Fibroblast of lung (primary cell): ENCODE data around the gene CACNA1F. TPM values are rescaled to one million over a fixed set of nuclear protein-coding genes. Genes with fewer than 3 reads are reported as not detected.

Source experiments
- DNase-seq, 2 donors: peaks; one replicate each; pipeline versions ENCODE4 v3.0.0 to v3.0.0-alpha.2; 2010; ENCODE audit warnings: low read depth in 2 of 2
- H2AFZ ChIP-seq: 2 replicates; pipeline ENCODE4 v1.5.1; 2012; ENCODE audit warnings: low read length, control low read depth, inconsistent platforms
- H3K27ac ChIP-seq: 2 replicates; pipeline ENCODE4 v1.5.1; 2011; ENCODE audit warnings: low read length, control low read depth; ENCODE audit not compliant: insufficient read depth
- H3K27me3 ChIP-seq: 2 replicates; pipeline ENCODE4 v1.5.1; 2011; ENCODE audit warnings: mild to moderate bottlenecking, low read length; ENCODE audit not compliant: control insufficient read depth, insufficient read depth
- H3K36me3 ChIP-seq: 2 replicates; pipeline ENCODE4 v1.5.1; 2011; ENCODE audit warnings: low read length; ENCODE audit not compliant: control insufficient read depth, insufficient read depth
- H3K4me1 ChIP-seq: 2 replicates; pipeline ENCODE4 v1.5.1; 2011; ENCODE audit warnings: low read length; ENCODE audit not compliant: control insufficient read depth, insufficient read depth; ENCODE audit errors: extremely low read depth
- H3K4me2 ChIP-seq: 2 replicates; pipeline ENCODE4 v1.5.1; 2011; ENCODE audit warnings: low read length, control low read depth; ENCODE audit not compliant: insufficient read depth; ENCODE audit errors: extremely low read depth
- H3K4me3 ChIP-seq, 4 experiments: fragments of 200-600 bp in 1 of 4; sonication (generic) in 1 of 4; replicated peaks in 1 of 4; 2 replicates each; pipeline ENCODE4 v1.5.1; 2011 to 2016; ENCODE audit warnings: low read length in 4 of 4, low read depth in 3 of 4, mild to moderate bottlenecking in 3 of 4, control low read depth in 2 of 4, inconsistent platforms in 1 of 4, mixed read lengths in 1 of 4; ENCODE audit not compliant: insufficient read depth in 1 of 4; ENCODE audit errors: control extremely low read depth in 1 of 4
- H3K79me2 ChIP-seq: 2 replicates; pipeline ENCODE4 v1.5.1; 2012; ENCODE audit warnings: mild to moderate bottlenecking, low read length, inconsistent platforms; ENCODE audit not compliant: control insufficient read depth, insufficient read depth
- H3K9ac ChIP-seq: 2 replicates; pipeline ENCODE4 v1.5.1; 2011; ENCODE audit warnings: mild to moderate bottlenecking, low read length, control low read depth; ENCODE audit not compliant: insufficient read depth
- H3K9me3 ChIP-seq: 2 replicates; pipeline ENCODE4 v1.5.1; 2012; ENCODE audit warnings: low read depth, low read length; ENCODE audit not compliant: control insufficient read depth, insufficient read depth
- H4K20me1 ChIP-seq: 2 replicates; pipeline ENCODE4 v1.5.1; 2011; ENCODE audit warnings: low read length; ENCODE audit not compliant: control insufficient read depth, insufficient read depth; ENCODE audit errors: extremely low read depth
- EZH2 ChIP-seq: IDR thresholded peaks from 2 replicates; pipeline ENCODE4 v1.5.1; 2012; ENCODE audit warnings: low read length, control low read depth, mild to moderate bottlenecking; ENCODE audit errors: missing control alignments
- polyA plus RNA-seq, 2 donors: library from polyadenylated mRNA; depleted of rRNA in 1 of 2; stranded (reverse) in 1 of 2; unstranded in 1 of 2; fragments of >200 nt; gene quantifications; 2 replicates each; pipeline ENCODE4 v1.2.1, GENCODE V29; 2011 to 2012; ENCODE audit warnings: missing spikeins in 1 of 2
- total RNA-seq: library from RNA; depleted of rRNA; stranded (reverse); fragments of >200 nt; gene quantifications from 2 replicates; pipeline ENCODE4 v1.2.1, GENCODE V29; 2014
- TF ChIP-seq, protein P1 (sequence below), 2 donors: IDR thresholded peaks in 1 of 2; conservative IDR thresholded peaks in 1 of 2; 1 replicate in 1 of 2; 2 replicates in 1 of 2; pipeline ENCODE4 v1.5.1; 2011 to 2012; ENCODE audit warnings: low read length in 2 of 2, control low read depth in 1 of 2, inconsistent platforms in 1 of 2, low read depth in 1 of 2, mild to moderate bottlenecking in 1 of 2

CACNA1F gene
- total and polyA plus RNA-seq, 2 donors (not counting 1 experiment from before 2014, with no cell fraction given), result 0.17 TPM; not detected in 1

DNA sequence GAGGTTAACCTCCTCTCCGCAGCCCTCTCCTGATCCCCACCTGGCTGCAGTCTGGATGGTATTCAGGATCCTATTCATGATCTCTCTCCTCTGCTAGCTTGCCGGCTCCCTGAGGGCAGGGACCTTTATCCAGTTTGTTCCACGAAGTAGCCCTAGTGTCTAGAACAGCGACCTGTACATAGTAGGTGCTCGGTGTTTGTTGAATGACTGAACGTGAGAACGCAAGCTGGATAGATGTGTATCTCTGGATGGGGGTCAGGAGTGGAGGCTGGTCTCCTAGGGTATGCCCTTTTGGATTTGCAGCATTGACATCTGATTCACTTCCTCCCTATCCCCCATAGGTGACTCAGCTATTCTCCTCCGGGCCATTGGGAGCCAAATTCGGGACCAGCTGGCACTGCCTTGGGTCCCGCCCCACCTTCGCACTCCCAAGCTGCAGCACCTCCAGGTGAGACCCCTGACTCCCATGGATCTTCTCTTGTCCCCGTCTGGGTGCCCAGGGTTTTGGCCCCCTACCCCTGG lies 9.5 kb upstream of the CACNA1F start:
- H3K27me3 ChIP-seq, result no peaks in the 10 kb centered on the region
- no peaks in the 10 kb centered on the region for H3K4me1 ChIP-seq
- H3K79me2 ChIP-seq, result no peaks in the 10 kb centered on the region
- DNase-seq, result no peak
- no peak overlapping the region for H3K9ac ChIP-seq
- no peaks in the 10 kb centered on the region for H3K9me3 ChIP-seq
- no peaks in the 10 kb centered on the region for H4K20me1 ChIP-seq
- H3K4me3 ChIP-seq, result no peak overlapping the region
- no peak overlapping the region for H3K4me2 ChIP-seq
- no peak for TF ChIP-seq EZH2
- TF ChIP-seq, protein P1, sequence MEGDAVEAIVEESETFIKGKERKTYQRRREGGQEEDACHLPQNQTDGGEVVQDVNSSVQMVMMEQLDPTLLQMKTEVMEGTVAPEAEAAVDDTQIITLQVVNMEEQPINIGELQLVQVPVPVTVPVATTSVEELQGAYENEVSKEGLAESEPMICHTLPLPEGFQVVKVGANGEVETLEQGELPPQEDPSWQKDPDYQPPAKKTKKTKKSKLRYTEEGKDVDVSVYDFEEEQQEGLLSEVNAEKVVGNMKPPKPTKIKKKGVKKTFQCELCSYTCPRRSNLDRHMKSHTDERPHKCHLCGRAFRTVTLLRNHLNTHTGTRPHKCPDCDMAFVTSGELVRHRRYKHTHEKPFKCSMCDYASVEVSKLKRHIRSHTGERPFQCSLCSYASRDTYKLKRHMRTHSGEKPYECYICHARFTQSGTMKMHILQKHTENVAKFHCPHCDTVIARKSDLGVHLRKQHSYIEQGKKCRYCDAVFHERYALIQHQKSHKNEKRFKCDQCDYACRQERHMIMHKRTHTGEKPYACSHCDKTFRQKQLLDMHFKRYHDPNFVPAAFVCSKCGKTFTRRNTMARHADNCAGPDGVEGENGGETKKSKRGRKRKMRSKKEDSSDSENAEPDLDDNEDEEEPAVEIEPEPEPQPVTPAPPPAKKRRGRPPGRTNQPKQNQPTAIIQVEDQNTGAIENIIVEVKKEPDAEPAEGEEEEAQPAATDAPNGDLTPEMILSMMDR (conservative IDR thresholded peaks at IDR 0.05 in 1 of 2, IDR thresholded peaks at IDR 0.05 in 1 of 2; ENCODE audit: low read depth in 1 of 2, low read length in 2 of 2), result no peak
- no peak overlapping the region for H3K27ac ChIP-seq
- no peaks in the 10 kb centered on the region for H3K36me3 ChIP-seq
- no peak overlapping the region for H2AFZ ChIP-seq

DNA sequence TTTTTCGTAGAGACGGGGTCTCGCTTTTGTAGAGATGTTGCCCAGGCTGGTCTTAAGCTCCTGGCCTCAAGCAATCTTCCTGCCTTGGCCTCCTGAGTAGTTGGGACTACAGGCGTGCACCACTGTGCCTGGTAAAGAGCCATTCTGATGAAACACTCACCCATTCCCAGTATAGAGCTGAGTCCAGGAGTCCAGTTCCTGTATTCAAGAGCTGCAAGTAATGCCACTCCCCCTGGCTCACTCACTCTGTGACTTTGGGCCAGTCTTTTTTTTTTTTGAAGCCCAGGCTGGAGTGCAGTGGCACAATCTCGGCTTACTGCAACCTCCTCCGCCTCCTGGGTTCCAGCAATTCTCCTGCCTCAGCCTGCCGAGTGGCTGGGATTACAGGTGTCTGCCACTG lies 5.6 kb upstream of the CACNA1F start:
- H4K20me1 ChIP-seq, result no peaks in the 10 kb centered on the region
- no peak overlapping the region for H3K4me3 ChIP-seq
- no peaks in the 10 kb centered on the region for H3K79me2 ChIP-seq
- H3K4me2 ChIP-seq, result no peak overlapping the region
- TF ChIP-seq, protein P1 (conservative IDR thresholded peaks at IDR 0.05 in 1 of 2, IDR thresholded peaks at IDR 0.05 in 1 of 2; ENCODE audit: low read depth in 1 of 2, low read length in 2 of 2), result no peak
- no peak for TF ChIP-seq EZH2
- H3K27ac ChIP-seq, result no peak overlapping the region
- no peaks in the 10 kb centered on the region for H3K36me3 ChIP-seq
- no peaks in the 10 kb centered on the region for H3K9me3 ChIP-seq
- H3K27me3 ChIP-seq, result no peaks in the 10 kb centered on the region
- H2AFZ ChIP-seq, result no peak overlapping the region
- no peak for DNase-seq
- no peaks in the 10 kb centered on the region for H3K4me1 ChIP-seq
- H3K9ac ChIP-seq, result no peak overlapping the region

DNA sequence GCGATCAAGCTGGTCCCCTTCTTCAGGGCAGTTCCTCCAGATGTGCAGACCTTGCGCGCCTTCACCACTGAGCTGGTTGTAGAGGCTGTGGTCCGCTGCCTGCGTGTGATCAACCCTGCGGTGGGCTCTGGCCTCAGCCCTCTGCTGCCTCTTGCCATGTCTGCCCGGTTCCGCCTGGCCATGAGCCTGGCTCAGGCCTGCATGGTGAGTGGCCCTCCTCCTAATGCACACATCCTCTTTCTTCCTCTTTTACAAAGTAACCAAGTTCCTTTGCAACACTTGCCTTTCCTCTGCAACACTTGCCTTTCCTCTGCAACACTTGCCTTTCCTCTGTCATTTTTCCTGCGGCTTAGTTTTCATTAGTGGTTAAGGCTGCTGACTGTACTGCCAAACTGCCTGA lies 3.9 kb upstream of the CACNA1F start:
- Histone ChIP-seq H3K36me3 (no peaks in the 10 kb centered on the region), H2AFZ (no peak overlapping the region), H3K4me3 (no peak overlapping the region), H3K79me2 (no peaks in the 10 kb centered on the region), H3K27me3 (no peaks in the 10 kb centered on the region), H3K9ac (no peak overlapping the region), H3K9me3 (no peaks in the 10 kb centered on the region), H3K27ac (no peak overlapping the region), H4K20me1 (no peaks in the 10 kb centered on the region), H3K4me1 (no peaks in the 10 kb centered on the region), H3K4me2 (no peak overlapping the region)
- TF ChIP-seq, protein P1 (conservative IDR thresholded peaks at IDR 0.05 in 1 of 2, IDR thresholded peaks at IDR 0.05 in 1 of 2; ENCODE audit: low read depth in 1 of 2, low read length in 2 of 2), result no peak
- no peak for TF ChIP-seq EZH2
- DNase-seq, result no peak
